ENCODE results near the gene OGT. TPM values are rescaled to one million over a fixed set of nuclear protein-coding genes. Genes with fewer than 3 reads are reported as not detected.
A peak's percentile ranks its signal among the peaks of the same experiment; 100 is the strongest.

The OGT gene
- total RNA-seq, 1 experiment from 2014 or later = 116 TPM

DNA sequence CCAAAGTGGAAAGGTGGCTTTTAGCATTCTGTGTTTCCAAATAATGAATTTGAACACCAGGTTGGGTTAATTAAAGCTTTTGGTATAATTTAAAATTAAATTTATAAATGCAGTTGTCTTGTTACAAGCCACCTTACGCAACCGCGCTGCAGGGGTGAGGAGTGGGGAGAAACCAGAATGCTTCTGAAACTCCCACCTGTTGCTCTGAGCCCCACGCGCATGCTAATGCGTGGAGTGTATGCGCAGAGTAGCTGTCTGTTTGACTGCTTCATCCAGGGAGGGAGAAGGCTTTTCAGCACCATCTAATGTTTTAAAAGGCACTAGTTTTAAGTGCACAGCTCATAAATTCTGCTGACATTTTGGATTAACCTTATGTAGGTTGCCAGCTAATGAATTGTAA is 12.5 kb downstream of the OGT start:
- no peak overlapping the region for H3K4ac ChIP-seq (ENCODE audit: low read depth, low read length)
- H3K79me1 ChIP-seq (ENCODE audit: insufficient read depth, low read depth, low read length, poor library complexity, severe bottlenecking) = no peaks in the 10 kb centered on the region
- H2BK15ac ChIP-seq (ENCODE audit: low read depth, low read length) = no peak overlapping the region
- no peak overlapping the region for H3K14ac ChIP-seq (ENCODE audit: insufficient read depth, low read length)
- no peaks in the 10 kb centered on the region for H3K23me2 ChIP-seq (ENCODE audit: insufficient read length, low read depth, low read length, poor library complexity, severe bottlenecking)
- no peaks in the 10 kb centered on the region for H3K27me3 Mint-ChIP-seq (ENCODE audit: low read depth)
- peaks cover 56 to 57% of the 10 kb centered on the region in 2 experiments for H3K9me3 Mint-ChIP-seq
- H4K5ac ChIP-seq (ENCODE audit: insufficient read length, low read depth, low read length) = no peak overlapping the region
- no peak overlapping the region for H2BK20ac ChIP-seq (ENCODE audit: low read depth, low read length, poor library complexity, severe bottlenecking)
- H2AFZ ChIP-seq (ENCODE audit: low read length) = no peak overlapping the region
- TF ChIP-seq, protein P1, sequence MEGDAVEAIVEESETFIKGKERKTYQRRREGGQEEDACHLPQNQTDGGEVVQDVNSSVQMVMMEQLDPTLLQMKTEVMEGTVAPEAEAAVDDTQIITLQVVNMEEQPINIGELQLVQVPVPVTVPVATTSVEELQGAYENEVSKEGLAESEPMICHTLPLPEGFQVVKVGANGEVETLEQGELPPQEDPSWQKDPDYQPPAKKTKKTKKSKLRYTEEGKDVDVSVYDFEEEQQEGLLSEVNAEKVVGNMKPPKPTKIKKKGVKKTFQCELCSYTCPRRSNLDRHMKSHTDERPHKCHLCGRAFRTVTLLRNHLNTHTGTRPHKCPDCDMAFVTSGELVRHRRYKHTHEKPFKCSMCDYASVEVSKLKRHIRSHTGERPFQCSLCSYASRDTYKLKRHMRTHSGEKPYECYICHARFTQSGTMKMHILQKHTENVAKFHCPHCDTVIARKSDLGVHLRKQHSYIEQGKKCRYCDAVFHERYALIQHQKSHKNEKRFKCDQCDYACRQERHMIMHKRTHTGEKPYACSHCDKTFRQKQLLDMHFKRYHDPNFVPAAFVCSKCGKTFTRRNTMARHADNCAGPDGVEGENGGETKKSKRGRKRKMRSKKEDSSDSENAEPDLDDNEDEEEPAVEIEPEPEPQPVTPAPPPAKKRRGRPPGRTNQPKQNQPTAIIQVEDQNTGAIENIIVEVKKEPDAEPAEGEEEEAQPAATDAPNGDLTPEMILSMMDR (conservative IDR thresholded peaks at IDR 0.05) = no peak
- peaks cover 20% of the 10 kb centered on the region; the same call in 1 of the 2 replicates for H3K79me2 ChIP-seq (ENCODE audit: insufficient read depth, low read length)
- H4K91ac ChIP-seq (ENCODE audit: insufficient read length, low read depth, low read length) = no peak overlapping the region
- WGBS (ENCODE audit: extremely low coverage, insufficient read length, low lambda C conversion rate) = no CpG with 5 or more reads among the region's 7 CpGs
- H2BK5ac ChIP-seq (ENCODE audit: insufficient read length, low read length) = no peak overlapping the region
- no peak overlapping the region for H3K4me3 Mint-ChIP-seq
- no peak overlapping the region for H2BK12ac ChIP-seq (ENCODE audit: insufficient read length, low read depth, low read length)
- H3K56ac ChIP-seq (ENCODE audit: insufficient read length, low read depth, low read length) = no peak overlapping the region
- no peak overlapping the region for H3K18ac ChIP-seq (ENCODE audit: insufficient read length, low read depth, low read length)
- no peak overlapping the region for H3K23ac ChIP-seq (ENCODE audit: insufficient read length, low read depth, low read length)
- no peaks in the 10 kb centered on the region for H4K20me1 ChIP-seq (ENCODE audit: control insufficient read depth, insufficient read depth, insufficient read length)
- H3K27me3 ChIP-seq (ENCODE audit: insufficient read depth, low read length) = no peaks in the 10 kb centered on the region
- no peak overlapping the region for H2BK120ac ChIP-seq (ENCODE audit: low read depth, low read length, poor library complexity, severe bottlenecking)
- H2AK5ac ChIP-seq (ENCODE audit: insufficient read length, low read length) = no peak overlapping the region
- no peak overlapping the region for H3K4me2 ChIP-seq (ENCODE audit: insufficient read depth, insufficient read length, low read length)
- H3K4me1 Mint-ChIP-seq = peaks cover 11% of the 10 kb centered on the region in 2 experiments
- H3T11ph ChIP-seq (ENCODE audit: low read length) = no peak overlapping the region
- no peaks in the 10 kb centered on the region for H3K4me1 ChIP-seq (ENCODE audit: insufficient read depth, low read length)
- H3K27ac ChIP-seq (ENCODE audit: insufficient read length, low read depth, low read length) = no peak overlapping the region
- no peak for DNase-seq
- peaks cover 29 to 67% (median 59%) of the 10 kb centered on the region in 3 experiments for H3K36me3 Mint-ChIP-seq (ENCODE audit: insufficient read depth in 1 of 3, low read depth in 3 of 3)
- H3K27ac Mint-ChIP-seq = peak overlapping the region in 1 of 3 experiments; percentile 35; a peak in 1 of 7 replicates
- peaks cover 31% of the 10 kb centered on the region for H3K9me3 ChIP-seq (ENCODE audit: control insufficient read depth, low read depth, low read length)
- no peak overlapping the region for H4K8ac ChIP-seq (replicated peaks; ENCODE audit: insufficient read length, low read depth, low read length)
- no peak overlapping the region for H3K9ac ChIP-seq (ENCODE audit: extremely low read depth, insufficient read length, low read length)
